Osteoblast (primary cell): ENCODE results near the gene GIPR. TPM values are rescaled to one million over a fixed set of nuclear protein-coding genes. Genes with fewer than 3 reads are reported as not detected.

Experiments
- DNase-seq: peaks from one replicate; pipeline ENCODE4 v3.0.0; 2011; ENCODE audit warnings: low spot score, mixed read lengths; ENCODE audit not compliant: insufficient read length; ENCODE audit errors: missing footprints
- H2AFZ ChIP-seq: 2 replicates; pipeline ENCODE4 v1.6.0; 2011; ENCODE audit warnings: mild to moderate bottlenecking, low read length
- H3K27ac ChIP-seq: 2 replicates; pipeline ENCODE4 v1.5.1; 2011; ENCODE audit warnings: mild to moderate bottlenecking, low read depth, low read length, moderate library complexity
- H3K27me3 ChIP-seq: 2 replicates; pipeline ENCODE4 v1.6.0; 2012; ENCODE audit warnings: mild to moderate bottlenecking, control low read depth, inconsistent platforms, low read length, moderate library complexity; ENCODE audit not compliant: insufficient read depth
- H3K36me3 ChIP-seq: 2 replicates; pipeline ENCODE4 v1.5.1; 2011; ENCODE audit warnings: mild to moderate bottlenecking, low read length, control low read depth, moderate library complexity; ENCODE audit not compliant: insufficient read depth
- H3K4me1 ChIP-seq: 2 replicates; pipeline ENCODE4 v1.5.1; 2011; ENCODE audit warnings: mild to moderate bottlenecking, low read length, control low read depth, moderate library complexity; ENCODE audit not compliant: insufficient read depth
- H3K4me2 ChIP-seq: 2 replicates; pipeline ENCODE4 v1.6.0; 2011; ENCODE audit warnings: mild to moderate bottlenecking, low read length; ENCODE audit not compliant: insufficient read depth
- H3K4me3 ChIP-seq: fragments of 200-600 bp; sonication (generic); 3 replicates; pipeline ENCODE4 v1.5.1; 2012; ENCODE audit warnings: mild to moderate bottlenecking, low read length, inconsistent platforms; ENCODE audit not compliant: insufficient read depth
- H3K79me2 ChIP-seq: 2 replicates; pipeline ENCODE4 v1.6.0; 2012; ENCODE audit warnings: mild to moderate bottlenecking, low read length, control low read depth, inconsistent platforms; ENCODE audit not compliant: insufficient read depth
- H3K9me3 ChIP-seq: 2 replicates; pipeline ENCODE4 v1.5.1; 2011; ENCODE audit warnings: low read depth, low read length, control low read depth
- H4K20me1 ChIP-seq: 2 replicates; pipeline ENCODE4 v1.6.0; 2012; ENCODE audit warnings: mild to moderate bottlenecking, low read length, control low read depth; ENCODE audit not compliant: insufficient read depth
- CTCF ChIP-seq: IDR thresholded peaks from 2 replicates; pipeline ENCODE4 v1.5.1; 2011; ENCODE audit warnings: mild to moderate bottlenecking, low read depth, low read length, moderate library complexity; ENCODE audit errors: extremely low read depth
- total RNA-seq: library from RNA; depleted of rRNA; stranded (reverse); fragments of >200 nt; gene quantifications from 2 replicates; pipeline ENCODE4 v1.2.3, GENCODE V29; 2012

The GIPR gene
- total RNA-seq, 1 donor: under 0.01 TPM

- TF ChIP-seq CTCF: no peak
- Histone ChIP-seq H3K27ac (no peak overlapping the region), H3K4me1 (no peaks in the 10 kb centered on the region), H3K9me3 (no peaks in the 10 kb centered on the region), H4K20me1 (no peaks in the 10 kb centered on the region), H3K79me2 (no peaks in the 10 kb centered on the region), H2AFZ (no peak overlapping the region), H3K27me3 (peaks cover 6% of the 10 kb centered on the region), H3K4me2 (no peak overlapping the region), H3K36me3 (no peaks in the 10 kb centered on the region), H3K4me3 (no peak overlapping the region)
- DNase-seq: peak; percentile 48
Observed at GRCh38 chr19:45659096-45659729, 8.8 kb upstream of the GIPR start.

- Histone ChIP-seq H3K27me3 (peaks cover 6% of the 10 kb centered on the region), H3K4me3 (no peak overlapping the region), H4K20me1 (no peaks in the 10 kb centered on the region), H2AFZ (no peak overlapping the region), H3K36me3 (no peaks in the 10 kb centered on the region), H3K9me3 (no peaks in the 10 kb centered on the region), H3K4me1 (no peaks in the 10 kb centered on the region), H3K79me2 (no peaks in the 10 kb centered on the region), H3K4me2 (no peak overlapping the region), H3K27ac (no peak overlapping the region)
- peak; percentile 57 for DNase-seq
- no peak for TF ChIP-seq CTCF
Observed at GRCh38 chr19:45660636-45661035, 7.4 kb upstream of the GIPR start.

- no peaks in the 10 kb centered on the region for H3K9me3 ChIP-seq
- H3K4me2 ChIP-seq: no peak overlapping the region
- H3K27ac ChIP-seq: no peak overlapping the region
- H2AFZ ChIP-seq: no peak overlapping the region
- no peaks in the 10 kb centered on the region for H3K36me3 ChIP-seq
- H3K79me2 ChIP-seq: no peaks in the 10 kb centered on the region
- H4K20me1 ChIP-seq: no peaks in the 10 kb centered on the region
- H3K4me1 ChIP-seq: peaks cover 8% of the 10 kb centered on the region
- peaks cover 14% of the 10 kb centered on the region for H3K27me3 ChIP-seq
- no peak overlapping the region for H3K4me3 ChIP-seq
- DNase-seq: peak; percentile 44
- TF ChIP-seq CTCF: no peak
Observed at GRCh38 chr19:45663800-45664199, 4.2 kb upstream of the GIPR start.

DNA sequence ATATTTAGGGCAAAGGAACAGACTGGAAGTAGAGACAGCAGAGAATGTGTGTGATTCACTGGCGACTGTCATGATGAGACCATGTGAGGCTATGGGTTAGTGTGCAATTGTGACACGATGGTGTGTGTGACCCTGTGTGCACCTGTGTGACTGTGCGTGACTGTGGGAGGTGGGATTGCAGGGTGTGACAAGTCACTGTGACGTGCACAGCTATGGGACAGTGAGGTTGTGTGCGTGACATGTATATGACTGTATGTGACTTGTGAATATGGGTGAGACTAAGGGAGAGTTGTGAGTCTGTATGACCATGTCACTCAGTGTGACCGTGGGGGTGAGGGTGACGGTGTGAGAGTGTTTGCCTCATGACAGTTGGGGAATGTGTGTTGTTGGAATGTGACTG is 3.4 kb upstream of the GIPR start:
- peak; percentile 49 for DNase-seq
- no peak overlapping the region for H2AFZ ChIP-seq
- peaks cover 13% of the 10 kb centered on the region for H3K4me1 ChIP-seq
- no peak for TF ChIP-seq CTCF
- H3K4me3 ChIP-seq: no peak overlapping the region
- no peak overlapping the region for H3K27ac ChIP-seq
- H3K79me2 ChIP-seq: no peaks in the 10 kb centered on the region
- no peak overlapping the region for H3K4me2 ChIP-seq
- H3K36me3 ChIP-seq: no peaks in the 10 kb centered on the region
- no peaks in the 10 kb centered on the region for H4K20me1 ChIP-seq
- peaks cover 22% of the 10 kb centered on the region for H3K27me3 ChIP-seq
- H3K9me3 ChIP-seq: no peaks in the 10 kb centered on the region
